CD4-positive, alpha-beta memory T cell (primary cell): ENCODE results near the gene DNASE1L3. TPM values are rescaled to one million over a fixed set of nuclear protein-coding genes. Genes with fewer than 3 reads are reported as not detected.
A peak's percentile ranks its signal among the peaks of the same experiment; 100 is the strongest.

Source experiments
- CTCF ChIA-PET: fragments of 350-600 bp; sonication (Branson Sonifier 250); formaldehyde crosslinking; loops from one replicate; lab custom pipeline; 2021; ENCODE audit warnings: inconsistent platforms; ENCODE audit not compliant: partially characterized antibody; lab: Charles Lee
- POLR2A ChIA-PET: fragments of 350-600 bp; sonication (Branson Sonifier 250); formaldehyde crosslinking; loops from one replicate; lab custom pipeline; 2021; ENCODE audit not compliant: partially characterized antibody; lab: Charles Lee
- DNase-seq, 5 donors: peaks; one replicate each; pipeline versions ENCODE4 v3.0.0 to v3.0.0-alpha.2; 2020 to 2022; ENCODE audit warnings: mixed read lengths in 1 of 5
- H3K27ac ChIP-seq: one replicate; pipeline ENCODE4 v1.7.0; 2013; ENCODE audit warnings: low read depth, low read length
- H3K27me3 ChIP-seq: 2 replicates; pipeline ENCODE4 v1.7.0; 2013; ENCODE audit warnings: mild to moderate bottlenecking, low read length, moderate library complexity; ENCODE audit not compliant: insufficient read depth
- H3K36me3 ChIP-seq: 2 replicates; pipeline ENCODE4 v1.7.0; 2013; ENCODE audit warnings: mild to moderate bottlenecking, low read length, moderate library complexity; ENCODE audit not compliant: insufficient read depth
- H3K4me1 ChIP-seq: 2 replicates; pipeline ENCODE4 v1.7.0; 2013; ENCODE audit warnings: mild to moderate bottlenecking, low read length, moderate library complexity; ENCODE audit not compliant: insufficient read depth
- H3K4me3 ChIP-seq, 2 donors: one replicate each; pipeline ENCODE4 v1.7.0; 2013; ENCODE audit warnings: low read length in 2 of 2, mild to moderate bottlenecking in 1 of 2
- H3K9me3 ChIP-seq, 2 donors: one replicate each; pipeline ENCODE4 v1.7.0; 2013; ENCODE audit warnings: low read length in 2 of 2, control low read depth in 1 of 2; ENCODE audit not compliant: control insufficient read depth in 1 of 2
- H3K27ac Mint-ChIP-seq, 7 donors: one replicate each; pipeline ENCODE4 v1.8.0; 2020 to 2021; ENCODE audit warnings: mixed read lengths in 7 of 7, mild to moderate bottlenecking in 6 of 7, inconsistent platforms in 3 of 7, moderate library complexity in 3 of 7
- H3K27me3 Mint-ChIP-seq, 2 donors: one replicate each; pipeline ENCODE4 v1.8.0; 2020 to 2021; ENCODE audit warnings: mixed read lengths in 2 of 2
- H3K36me3 Mint-ChIP-seq, 2 donors: one replicate each; pipeline ENCODE4 v1.8.0; 2020 to 2021; ENCODE audit warnings: mixed read lengths in 2 of 2, inconsistent platforms in 1 of 2, mild to moderate bottlenecking in 1 of 2
- H3K4me1 Mint-ChIP-seq, 4 donors: one replicate each; pipeline ENCODE4 v1.8.0; 2020 to 2021; ENCODE audit warnings: mixed read lengths in 4 of 4, mild to moderate bottlenecking in 1 of 4
- H3K4me3 Mint-ChIP-seq, 8 donors: one replicate each; pipeline ENCODE4 v1.8.0; 2020 to 2021; ENCODE audit warnings: mixed read lengths in 8 of 8, mild to moderate bottlenecking in 7 of 8, moderate library complexity in 6 of 8, inconsistent platforms in 3 of 8
- H3K9me3 Mint-ChIP-seq, 8 donors: one replicate each; pipeline ENCODE4 v1.8.0; 2020 to 2021; ENCODE audit warnings: mixed read lengths in 8 of 8, mild to moderate bottlenecking in 5 of 8, inconsistent platforms in 3 of 8, moderate library complexity in 1 of 8
- intact Hi-C: fragments of 100-400 bp; cut with micrococcal nuclease; formaldehyde crosslinking; loops from one replicate; pipeline ENCODE4 v1.15.1; 2023
- polyA plus RNA-seq, 2 donors: library from polyadenylated mRNA; unstranded; fragments of 300-500 nt; fragmentation: Illumina TruSeq; gene quantifications; one replicate each; pipeline ENCODE4 v1.2.3, GENCODE V29; 2021
- total RNA-seq, 2 experiments: library from RNA; stranded (reverse); gene quantifications; one replicate each; pipeline ENCODE4 v1.2.3, GENCODE V29; 2021

The DNASE1L3 gene
- total and polyA plus RNA-seq, 4 experiments from 2014 or later: not detected

DNA sequence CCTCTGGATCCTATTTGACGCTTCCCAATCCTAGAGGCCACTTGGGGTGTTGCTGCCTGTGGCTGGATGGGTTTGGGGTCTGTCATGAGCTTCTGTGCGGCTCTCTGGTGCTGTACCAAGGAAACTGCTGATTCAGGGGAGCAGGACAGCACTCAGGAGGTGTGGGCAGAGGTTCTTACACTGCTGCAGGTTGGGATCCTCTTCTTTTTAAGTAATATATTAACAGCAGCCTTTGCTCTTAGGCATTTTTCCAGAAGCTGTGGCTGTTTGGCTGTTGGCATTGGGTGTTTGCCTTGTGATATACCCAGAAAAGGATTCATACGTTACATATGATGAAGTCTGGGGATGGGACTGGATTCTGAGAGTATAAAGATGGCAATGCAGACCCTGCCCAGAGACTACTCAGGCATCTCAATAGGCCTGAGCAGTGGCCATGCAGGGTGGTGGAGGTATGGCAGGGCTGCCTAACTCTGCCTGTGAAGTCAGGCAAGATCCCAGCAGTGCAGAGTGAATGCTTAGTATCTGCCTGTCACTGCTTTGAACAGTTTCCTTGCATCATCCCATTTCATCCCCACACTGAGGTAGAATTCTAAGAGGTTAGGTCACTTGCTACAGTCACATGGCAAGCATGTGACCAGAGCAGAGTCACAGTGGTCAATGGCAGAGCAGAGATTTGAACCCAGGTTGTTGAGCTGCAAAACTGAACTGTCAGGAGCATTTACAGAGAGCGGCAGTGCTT lies 30.7 kb upstream of the DNASE1L3 start:
- Histone ChIP-seq H3K4me3 (no peak overlapping the region), H3K36me3 (no peaks in the 10 kb centered on the region), H3K9me3 (no peaks in the 10 kb centered on the region), H3K27ac (no peak overlapping the region), H3K27me3 (no peaks in the 10 kb centered on the region), H3K4me1 (peaks cover 12% of the 10 kb centered on the region)
- Mint-ChIP-seq H3K4me3 (no peak overlapping the region), H3K9me3 (peaks cover 0 to 1% (median 0%) of the 10 kb centered on the region in 8 donors), H3K4me1 (peaks cover 6 to 18% (median 11%) of the 10 kb centered on the region in 4 donors), H3K36me3 (peaks cover 0 to 5% of the 10 kb centered on the region in 2 donors), H3K27ac (no peak overlapping the region), H3K27me3 (no peaks in the 10 kb centered on the region)
- intact Hi-C loops: no loop called here
- ChIA-PET POLR2A (no interaction called here), CTCF (no interaction called here)
- DNase-seq: no peak

DNA sequence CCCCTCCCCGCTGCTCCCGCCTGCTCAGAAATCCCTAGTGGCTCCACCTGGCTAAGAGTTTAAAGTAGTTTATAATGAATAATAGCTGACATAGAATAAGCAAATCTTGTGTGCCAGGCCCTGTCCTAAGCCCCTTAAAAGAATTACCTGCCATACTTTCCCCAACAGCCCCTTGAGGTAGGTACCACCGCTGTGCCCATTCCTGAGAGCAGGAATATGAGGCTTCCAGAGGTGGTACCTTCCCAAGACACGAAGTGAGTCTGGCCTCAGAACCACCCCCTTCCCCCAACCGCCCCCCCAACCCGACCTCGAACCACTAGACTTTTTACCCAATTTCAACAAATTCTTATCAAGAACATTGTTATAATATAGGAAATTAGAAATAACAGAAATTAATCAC lies 28.1 kb upstream of the DNASE1L3 start:
- DNase-seq: no peak
- Mint-ChIP-seq H3K4me3 (peak overlapping the region; percentile 88 to 96 (median 91)), H3K9me3 (peaks cover 0 to 1% (median 0%) of the 10 kb centered on the region in 8 donors), H3K27me3 (peaks cover 1 to 2% of the 10 kb centered on the region in 2 donors), H3K4me1 (peaks cover 7 to 21% (median 13%) of the 10 kb centered on the region in 4 donors), H3K27ac (peak overlapping the region in 1 of 7 donors; percentile 88), H3K36me3 (peaks cover 0 to 6% of the 10 kb centered on the region in 2 donors)
- CTCF ChIA-PET: interaction anchor here (0.6 to 3.7 kb wide), 3 partner anchors 22 to 670 kb away, joined by 3 to 40 read pairs (median 8); partner anchors contain the start of genes HTD2 and RPP14
- Histone ChIP-seq H3K4me1 (peaks cover 12% of the 10 kb centered on the region), H3K36me3 (no peaks in the 10 kb centered on the region), H3K27ac (no peak overlapping the region), H3K9me3 (no peaks in the 10 kb centered on the region), H3K4me3 (peak overlapping the region in 1 of 2 donors; percentile 58), H3K27me3 (no peaks in the 10 kb centered on the region)
- intact Hi-C loops: loop anchor here (2.0 to 10.0 kb wide), 4 partner anchors 93 to 1437 kb away; partner anchors contain the start of genes APPL1, ARHGEF3 and PXK
- POLR2A ChIA-PET: interaction anchor here (1.0 to 2.5 kb wide), 3 partner anchors 11 to 68 kb away, joined by 3 to 23 read pairs (median 5); partner anchors contain the start of genes HTD2 and RPP14

DNA sequence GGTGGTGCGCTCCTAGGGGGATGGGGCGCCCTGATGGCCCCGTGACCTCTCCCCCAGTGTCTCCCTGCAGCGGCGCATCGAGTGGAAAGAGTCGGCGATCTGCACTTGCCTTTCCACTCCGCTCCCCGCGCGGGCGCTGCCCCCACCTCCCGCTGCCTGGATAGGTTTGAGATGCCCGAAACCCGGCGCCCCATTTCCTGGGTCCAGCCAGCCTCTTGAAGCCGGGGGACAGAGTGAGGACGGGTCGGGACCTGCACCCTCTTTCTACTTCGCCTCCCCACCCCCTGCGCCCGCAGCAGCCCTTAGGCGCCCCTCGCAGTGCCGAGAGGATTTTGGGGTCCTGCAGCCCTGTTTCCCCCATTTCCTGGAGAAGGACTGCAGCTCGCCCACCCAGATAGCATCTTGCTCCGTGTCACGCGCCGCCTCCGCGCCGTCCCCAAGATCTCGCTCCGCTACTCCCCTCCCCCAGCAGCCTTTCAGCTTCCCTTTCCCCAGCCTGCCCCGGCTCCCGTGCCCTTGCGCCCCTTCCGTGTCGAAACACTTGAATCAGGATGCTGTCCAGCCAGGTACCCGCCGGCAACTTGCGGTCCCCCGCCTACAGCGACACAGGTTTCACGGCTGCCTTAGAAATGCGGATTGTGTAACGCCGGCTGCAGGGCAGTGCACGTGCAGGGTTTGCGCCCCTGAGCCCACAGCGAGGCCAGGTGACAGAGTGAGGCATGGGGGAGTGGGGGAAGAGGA lies 27.3 kb upstream of the DNASE1L3 start:
- H3K4me1 ChIP-seq: peaks cover 12% of the 10 kb centered on the region
- ChIA-PET CTCF (interaction anchor here (0.9 to 3.7 kb wide), 2 partner anchors 69 to 177 kb away, joined by 3 to 40 read pairs; partner anchors contain the start of genes HTD2 and RPP14), POLR2A (interaction anchor here (0.7 to 2.5 kb wide), 6 partner anchors 12 to 177 kb away, joined by 3 to 23 read pairs (median 4); partner anchors contain the start of genes HTD2 and RPP14)
- peak; percentile 19 to 78 (median 31) for DNase-seq
- Mint-ChIP-seq H3K27ac (peak overlapping the region; percentile 9 to 89 (median 87)), H3K4me1 (peaks cover 7 to 21% (median 12%) of the 10 kb centered on the region in 4 donors), H3K9me3 (peaks cover 0 to 1% (median 0%) of the 10 kb centered on the region in 8 donors), H3K27me3 (peaks cover 1 to 2% of the 10 kb centered on the region in 2 donors), H3K36me3 (peaks cover 0 to 6% of the 10 kb centered on the region in 2 donors), H3K4me3 (peak overlapping the region; percentile 88 to 96 (median 91))
- peak overlapping the region; percentile 49 to 58 for H3K4me3 ChIP-seq
- no peaks in the 10 kb centered on the region for H3K9me3 ChIP-seq
- H3K27ac ChIP-seq: peak overlapping the region; percentile 49
- intact Hi-C loops: loop anchor here (1.0 to 10.0 kb wide), 8 partner anchors 21 to 1436 kb away; partner anchors contain the start of genes APPL1, ARHGEF3, HTD2 and PXK
- H3K36me3 ChIP-seq: no peaks in the 10 kb centered on the region
- no peaks in the 10 kb centered on the region for H3K27me3 ChIP-seq

DNA sequence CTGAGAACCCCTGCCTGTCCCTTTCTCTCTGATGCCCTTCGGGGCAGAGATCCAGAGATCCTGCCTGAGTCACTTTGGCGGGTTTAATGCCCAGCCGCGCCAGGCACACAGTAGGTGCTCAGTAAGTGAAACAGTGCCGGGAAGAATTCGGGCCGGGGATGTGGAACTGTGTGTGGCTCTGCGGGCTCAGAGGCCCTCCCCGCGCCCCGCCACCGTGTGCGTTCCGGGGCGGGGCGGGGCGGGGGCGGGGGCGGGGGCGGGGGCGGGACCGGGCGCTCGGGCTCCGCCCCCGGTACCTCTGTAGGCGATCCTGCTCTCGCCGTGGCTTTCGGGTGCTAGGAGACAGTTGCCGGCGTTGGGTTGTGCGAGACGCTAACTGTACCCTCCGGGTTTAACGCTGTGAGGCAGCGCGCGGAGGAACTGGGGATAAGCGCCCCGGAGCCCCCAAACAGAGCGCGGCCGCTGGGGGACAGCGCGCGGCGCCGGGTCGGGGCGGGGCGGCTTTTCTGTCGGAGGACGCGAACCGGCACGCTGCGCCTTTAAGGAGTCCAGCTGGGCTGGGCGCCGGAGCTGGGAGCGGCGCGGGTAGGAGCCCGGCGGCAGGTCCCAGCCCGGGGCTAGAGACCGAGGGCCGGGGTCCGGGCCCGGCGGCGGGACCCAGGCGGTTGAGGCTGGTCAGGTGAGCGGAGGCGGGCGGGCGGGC lies 26.6 kb upstream of the DNASE1L3 start, which contains the start of gene ABHD6:
ABHD6 (plus strand) TSS at position 555 of the 703 bp plus-strand sequence. CDS start 18,795 bp downstream, outside the sequence.
- Mint-ChIP-seq H3K27ac (peak within 1 kb of the TSS; percentile 85 to 92 (median 91)), H3K4me1 (peaks cover 7 to 21% (median 12%) of the 10 kb centered on the region in 4 donors), H3K27me3 (peaks cover 3 to 4% of the 10 kb centered on the region in 2 donors), H3K4me3 (peak within 1 kb of the TSS; percentile 88 to 96 (median 92)), H3K36me3 (peaks cover 0 to 6% of the 10 kb centered on the region in 2 donors), H3K9me3 (peaks cover 0 to 1% (median 0%) of the 10 kb centered on the region in 8 donors)
- peak; percentile 72 to 93 (median 88) for DNase-seq
- Histone ChIP-seq H3K36me3 (no peaks in the 10 kb centered on the region), H3K27ac (peak within 1 kb of the TSS; percentile 62), H3K27me3 (no peaks in the 10 kb centered on the region), H3K9me3 (no peaks in the 10 kb centered on the region), H3K4me3 (peak within 1 kb of the TSS; percentile 58), H3K4me1 (peaks cover 12% of the 10 kb centered on the region)
- POLR2A ChIA-PET: interaction anchor here (0.5 to 2.5 kb wide), 7 partner anchors 13 to 178 kb away, joined by 3 to 23 read pairs (median 3); partner anchors contain the start of genes HTD2 and RPP14
- intact Hi-C loops: loop anchor here (1.0 to 10.0 kb wide), 7 partner anchors 20 to 1435 kb away; partner anchors contain the start of genes APPL1, ARHGEF3, HTD2 and PXK
- CTCF ChIA-PET: interaction anchor here (0.9 to 3.7 kb wide), 2 partner anchors 70 to 178 kb away, joined by 3 to 40 read pairs; partner anchors contain the start of genes HTD2 and RPP14

DNA sequence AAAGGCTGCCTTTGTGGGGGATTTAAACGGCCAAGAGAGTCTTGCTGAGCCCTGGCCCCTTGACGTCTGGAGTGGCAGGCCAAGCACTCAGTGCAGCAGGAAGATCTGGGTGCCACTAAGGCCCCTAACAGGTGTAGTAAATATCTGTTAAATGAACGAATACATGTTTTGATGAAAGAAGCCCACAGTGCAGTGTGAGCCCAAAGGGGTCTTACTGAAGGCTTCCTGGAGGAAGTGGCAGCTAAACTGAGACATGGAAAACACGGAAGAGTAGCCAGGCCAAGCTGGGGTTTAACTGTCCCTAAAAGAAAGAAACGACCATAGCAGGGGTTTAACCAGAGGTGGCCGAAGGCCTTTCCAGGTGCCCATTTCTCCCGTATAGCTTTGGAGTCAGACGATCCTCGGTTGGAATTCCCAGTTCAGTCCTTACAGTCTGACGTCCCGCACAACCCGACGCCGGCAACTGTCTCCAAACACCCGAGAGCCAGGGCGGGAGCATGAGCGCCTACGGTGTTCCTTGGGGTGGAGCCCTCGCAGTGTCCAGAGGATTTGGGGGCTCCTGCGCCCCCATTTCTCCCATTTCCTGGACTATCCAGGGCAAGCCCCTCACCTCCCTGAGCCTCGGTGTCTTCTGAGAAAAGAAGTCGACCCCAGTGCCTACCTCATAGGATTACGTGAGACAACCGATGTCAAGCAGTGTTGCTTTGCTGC lies 25.9 kb upstream of the DNASE1L3 start:
- ChIA-PET POLR2A (interaction anchor here (0.5 kb wide), 1 partner anchor 20 kb away, joined by 3 read pairs; no protein-coding TSS in a partner anchor), CTCF (no interaction called here)
- H3K9me3 ChIP-seq: no peaks in the 10 kb centered on the region
- H3K36me3 ChIP-seq: no peaks in the 10 kb centered on the region
- peak overlapping the region; percentile 78 to 92 (median 91) for H3K27ac Mint-ChIP-seq
- peaks cover 0 to 6% of the 10 kb centered on the region in 2 donors for H3K36me3 Mint-ChIP-seq
- intact Hi-C loops: loop anchor here (1.0 to 10.0 kb wide), 7 partner anchors 19 to 1434 kb away; partner anchors contain the start of genes APPL1, ARHGEF3, HTD2 and PXK
- H3K27me3 Mint-ChIP-seq: peaks cover 3 to 6% of the 10 kb centered on the region in 2 donors
- no peaks in the 10 kb centered on the region for H3K27me3 ChIP-seq
- H3K4me3 ChIP-seq: peak overlapping the region; percentile 58
- peak in 1 of 5 donors; percentile 6 for DNase-seq
- H3K4me1 ChIP-seq: peaks cover 12% of the 10 kb centered on the region
- H3K9me3 Mint-ChIP-seq: peaks cover 0 to 1% (median 0%) of the 10 kb centered on the region in 8 donors
- peaks cover 7 to 21% (median 12%) of the 10 kb centered on the region in 4 donors for H3K4me1 Mint-ChIP-seq
- peak overlapping the region; percentile 88 to 94 (median 90) for H3K4me3 Mint-ChIP-seq
- H3K27ac ChIP-seq: peak overlapping the region; percentile 62
